K562 (cell line): ENCODE data around the gene DPPA4.

Source experiments
- HMG20B ChIP-seq: fragments of 250-450 bp; sonication (Bioruptor Pico); IDR thresholded peaks from 2 replicates; pipeline ENCODE4 v1.5.0; 2021; ENCODE audit warnings: mild to moderate bottlenecking
- SRSF3 ChIP-seq: fragments of 200-400 bp; formaldehyde crosslinking; IDR thresholded peaks from 2 replicates; pipeline ENCODE4 v1.6.1; 2016; ENCODE audit warnings: mild to moderate bottlenecking, low read length, moderate library complexity; ENCODE audit not compliant: insufficient read depth
- TF ChIP-seq, protein P1 (sequence below): sonication (generic); formaldehyde crosslinking; IDR thresholded peaks from 2 replicates; pipeline ENCODE4 v1.5.0; 2020; ENCODE audit warnings: missing genetic modification reagents
- TF ChIP-seq, protein P2 (sequence below), 3 experiments: IDR thresholded peaks in 2 of 3; conservative IDR thresholded peaks in 1 of 3; 2 replicates each; pipeline ENCODE4 v1.5.1; 2011 to 2012; ENCODE audit warnings: low read length in 3 of 3, mild to moderate bottlenecking in 3 of 3, control low read depth in 2 of 3, improper control_type of control experiment in 1 of 3, inconsistent platforms in 1 of 3, low read depth in 1 of 3, mixed read lengths in 1 of 3, moderate library complexity in 1 of 3; ENCODE audit not compliant: insufficient read depth in 2 of 3

DNA sequence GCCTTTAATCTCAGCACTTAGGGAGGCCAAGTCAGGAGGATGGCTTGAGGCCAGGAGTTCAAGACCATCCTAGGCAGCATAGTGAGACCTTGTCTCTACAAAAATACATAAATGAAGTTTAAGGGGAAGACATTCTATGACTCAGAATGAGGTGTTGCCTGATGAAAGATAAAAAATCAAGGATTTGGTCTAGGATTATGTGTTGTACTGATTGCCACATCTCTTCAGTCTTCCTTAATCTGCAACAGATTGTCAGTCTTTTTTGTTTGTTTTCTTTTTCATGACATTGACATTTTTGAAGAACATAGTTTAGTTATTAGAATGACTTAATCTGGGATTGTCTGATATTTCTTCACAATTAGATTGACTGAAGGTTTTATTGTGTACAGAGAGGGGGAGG, 26.3 kb upstream of the DPPA4 start:
- TF ChIP-seq, protein P1, sequence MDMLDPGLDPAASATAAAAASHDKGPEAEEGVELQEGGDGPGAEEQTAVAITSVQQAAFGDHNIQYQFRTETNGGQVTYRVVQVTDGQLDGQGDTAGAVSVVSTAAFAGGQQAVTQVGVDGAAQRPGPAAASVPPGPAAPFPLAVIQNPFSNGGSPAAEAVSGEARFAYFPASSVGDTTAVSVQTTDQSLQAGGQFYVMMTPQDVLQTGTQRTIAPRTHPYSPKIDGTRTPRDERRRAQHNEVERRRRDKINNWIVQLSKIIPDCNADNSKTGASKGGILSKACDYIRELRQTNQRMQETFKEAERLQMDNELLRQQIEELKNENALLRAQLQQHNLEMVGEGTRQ (CRISPR knock-in tag), result no peak
- TF ChIP-seq SRSF3, result no peak
- TF ChIP-seq, protein P2, sequence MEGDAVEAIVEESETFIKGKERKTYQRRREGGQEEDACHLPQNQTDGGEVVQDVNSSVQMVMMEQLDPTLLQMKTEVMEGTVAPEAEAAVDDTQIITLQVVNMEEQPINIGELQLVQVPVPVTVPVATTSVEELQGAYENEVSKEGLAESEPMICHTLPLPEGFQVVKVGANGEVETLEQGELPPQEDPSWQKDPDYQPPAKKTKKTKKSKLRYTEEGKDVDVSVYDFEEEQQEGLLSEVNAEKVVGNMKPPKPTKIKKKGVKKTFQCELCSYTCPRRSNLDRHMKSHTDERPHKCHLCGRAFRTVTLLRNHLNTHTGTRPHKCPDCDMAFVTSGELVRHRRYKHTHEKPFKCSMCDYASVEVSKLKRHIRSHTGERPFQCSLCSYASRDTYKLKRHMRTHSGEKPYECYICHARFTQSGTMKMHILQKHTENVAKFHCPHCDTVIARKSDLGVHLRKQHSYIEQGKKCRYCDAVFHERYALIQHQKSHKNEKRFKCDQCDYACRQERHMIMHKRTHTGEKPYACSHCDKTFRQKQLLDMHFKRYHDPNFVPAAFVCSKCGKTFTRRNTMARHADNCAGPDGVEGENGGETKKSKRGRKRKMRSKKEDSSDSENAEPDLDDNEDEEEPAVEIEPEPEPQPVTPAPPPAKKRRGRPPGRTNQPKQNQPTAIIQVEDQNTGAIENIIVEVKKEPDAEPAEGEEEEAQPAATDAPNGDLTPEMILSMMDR (IDR thresholded peaks at IDR 0.05 in 2 of 3, conservative IDR thresholded peaks at IDR 0.05 in 1 of 3; ENCODE audit: insufficient read depth in 2 of 3, low read depth in 1 of 3, low read length in 3 of 3), result no peak
- TF ChIP-seq HMG20B (CRISPR knock-in tag), result no peak
